Breast epithelium (tissue), 4 donors: ENCODE results near the gene TMEM212. TPM values are rescaled to one million over a fixed set of nuclear protein-coding genes. Genes with fewer than 3 reads are reported as not detected.

Experiments used
- DNase-seq, 2 donors: peaks; one replicate each; pipeline ENCODE4 v3.0.0-alpha.2; 2019; ENCODE audit warnings: low spot score in 2 of 2
- H3K27ac ChIP-seq, 2 donors: fragments of 200-600 bp; sonication (generic) in 1 of 2; one replicate each; pipeline ENCODE4 v1.5.1; 2016 to 2019; ENCODE audit warnings: mild to moderate bottlenecking in 1 of 2
- H3K27me3 ChIP-seq, 2 donors: fragments of 200-600 bp; sonication (generic) in 1 of 2; one replicate each; pipeline versions ENCODE4 v1.5.1 to v1.6.0; 2017 to 2019; ENCODE audit warnings: control low read depth in 1 of 2, mild to moderate bottlenecking in 1 of 2
- H3K36me3 ChIP-seq: fragments of 200-600 bp; one replicate; pipeline ENCODE4 v1.5.1; 2019
- H3K4me1 ChIP-seq, 2 donors: fragments of 200-600 bp; sonication (generic); one replicate each; pipeline ENCODE4 v1.5.1; 2016 to 2019; ENCODE audit warnings: control low read depth in 1 of 2
- H3K4me3 ChIP-seq, 3 donors: fragments of 200-600 bp; sonication (generic); 1 replicate in 2 of 3; 2 replicates in 1 of 3; pipeline ENCODE4 v1.5.1; 2016 to 2019; ENCODE audit warnings: mild to moderate bottlenecking in 3 of 3, moderate library complexity in 2 of 3
- H3K9me3 ChIP-seq, 2 donors: fragments of 200-600 bp; sonication (generic) in 1 of 2; one replicate each; pipeline ENCODE4 v1.5.1; 2016 to 2019; ENCODE audit warnings: control low read depth in 1 of 2
- POLR2A ChIP-seq: fragments of 450-650 bp; IDR thresholded peaks from one replicate; pipeline ENCODE4 v1.6.1; 2016; ENCODE audit warnings: antibody characterized with exemption, mild to moderate bottlenecking, moderate library complexity
- POLR2AphosphoS5 ChIP-seq, 3 donors: sonication (generic); formaldehyde crosslinking; IDR thresholded peaks; one replicate each; pipeline ENCODE4 v1.6.1; 2017; ENCODE audit warnings: antibody characterized with exemption in 3 of 3
- intact Hi-C: fragments of 100-400 bp; cut with DNase I; formaldehyde crosslinking; loops from one replicate; pipeline ENCODE4 v1.15.1; 2023; ENCODE audit warnings: low total_unique reads
- total RNA-seq, 3 donors: library from RNA; depleted of rRNA; stranded (reverse); fragments of >200 nt; gene quantifications; one replicate each; pipeline ENCODE4 v1.1.0, GENCODE V29; 2016
- TF ChIP-seq, protein P1 (sequence below), 3 donors: fragments of 450-650 bp; IDR thresholded peaks; one replicate each; pipeline ENCODE4 v1.5.1; 2016 to 2017; ENCODE audit warnings: antibody characterized with exemption in 3 of 3, mild to moderate bottlenecking in 3 of 3, moderate library complexity in 3 of 3

The TMEM212 gene
- total RNA-seq, 3 donors from 2014 or later: 1.3 TPM; not detected in 2

DNA sequence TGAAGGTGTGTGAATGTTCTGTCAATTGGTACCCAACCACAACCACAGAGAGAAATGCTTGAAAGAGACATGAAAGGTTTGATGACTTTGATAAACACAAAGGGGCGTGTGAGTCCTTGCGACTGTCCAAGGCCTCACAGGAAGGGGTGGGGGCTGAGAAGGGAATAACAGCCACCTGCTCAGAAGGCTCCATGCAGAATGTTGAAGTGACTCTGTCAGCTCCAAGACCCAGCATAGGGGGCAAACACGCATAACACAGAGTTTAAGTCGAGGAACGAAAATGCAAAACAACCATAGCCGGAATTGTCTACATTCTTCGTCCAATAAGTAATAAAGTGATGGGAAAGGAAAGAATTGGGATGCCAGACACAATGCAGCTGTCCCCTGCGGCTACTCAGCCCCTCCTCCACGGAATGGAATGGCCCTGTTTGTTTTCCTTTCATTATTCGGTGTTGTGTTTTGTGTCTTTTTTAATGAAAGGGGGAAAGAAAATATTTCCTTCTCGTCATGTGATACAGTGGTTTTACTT is 19.9 kb downstream of the TMEM212 start:
- H3K9me3 ChIP-seq: no peaks in the 10 kb centered on the region
- TF ChIP-seq POLR2AphosphoS5 (IDR thresholded peaks at IDR 0.05) (no peak), POLR2A (no peak)
- TF ChIP-seq, protein P1, sequence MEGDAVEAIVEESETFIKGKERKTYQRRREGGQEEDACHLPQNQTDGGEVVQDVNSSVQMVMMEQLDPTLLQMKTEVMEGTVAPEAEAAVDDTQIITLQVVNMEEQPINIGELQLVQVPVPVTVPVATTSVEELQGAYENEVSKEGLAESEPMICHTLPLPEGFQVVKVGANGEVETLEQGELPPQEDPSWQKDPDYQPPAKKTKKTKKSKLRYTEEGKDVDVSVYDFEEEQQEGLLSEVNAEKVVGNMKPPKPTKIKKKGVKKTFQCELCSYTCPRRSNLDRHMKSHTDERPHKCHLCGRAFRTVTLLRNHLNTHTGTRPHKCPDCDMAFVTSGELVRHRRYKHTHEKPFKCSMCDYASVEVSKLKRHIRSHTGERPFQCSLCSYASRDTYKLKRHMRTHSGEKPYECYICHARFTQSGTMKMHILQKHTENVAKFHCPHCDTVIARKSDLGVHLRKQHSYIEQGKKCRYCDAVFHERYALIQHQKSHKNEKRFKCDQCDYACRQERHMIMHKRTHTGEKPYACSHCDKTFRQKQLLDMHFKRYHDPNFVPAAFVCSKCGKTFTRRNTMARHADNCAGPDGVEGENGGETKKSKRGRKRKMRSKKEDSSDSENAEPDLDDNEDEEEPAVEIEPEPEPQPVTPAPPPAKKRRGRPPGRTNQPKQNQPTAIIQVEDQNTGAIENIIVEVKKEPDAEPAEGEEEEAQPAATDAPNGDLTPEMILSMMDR (IDR thresholded peaks at IDR 0.05): no peak
- intact Hi-C loops: no loop called here
- H3K4me3 ChIP-seq: no peak overlapping the region
- H3K27ac ChIP-seq: no peak overlapping the region
- DNase-seq: no peak
- H3K27me3 ChIP-seq: no peaks in the 10 kb centered on the region
- no peaks in the 10 kb centered on the region for H3K4me1 ChIP-seq
- H3K36me3 ChIP-seq: no peaks in the 10 kb centered on the region

GRCh38 chr3:171863920-171864319 is 20.8 kb downstream of the TMEM212 start:
- H3K27ac ChIP-seq: no peak overlapping the region
- DNase-seq: no peak

DNA sequence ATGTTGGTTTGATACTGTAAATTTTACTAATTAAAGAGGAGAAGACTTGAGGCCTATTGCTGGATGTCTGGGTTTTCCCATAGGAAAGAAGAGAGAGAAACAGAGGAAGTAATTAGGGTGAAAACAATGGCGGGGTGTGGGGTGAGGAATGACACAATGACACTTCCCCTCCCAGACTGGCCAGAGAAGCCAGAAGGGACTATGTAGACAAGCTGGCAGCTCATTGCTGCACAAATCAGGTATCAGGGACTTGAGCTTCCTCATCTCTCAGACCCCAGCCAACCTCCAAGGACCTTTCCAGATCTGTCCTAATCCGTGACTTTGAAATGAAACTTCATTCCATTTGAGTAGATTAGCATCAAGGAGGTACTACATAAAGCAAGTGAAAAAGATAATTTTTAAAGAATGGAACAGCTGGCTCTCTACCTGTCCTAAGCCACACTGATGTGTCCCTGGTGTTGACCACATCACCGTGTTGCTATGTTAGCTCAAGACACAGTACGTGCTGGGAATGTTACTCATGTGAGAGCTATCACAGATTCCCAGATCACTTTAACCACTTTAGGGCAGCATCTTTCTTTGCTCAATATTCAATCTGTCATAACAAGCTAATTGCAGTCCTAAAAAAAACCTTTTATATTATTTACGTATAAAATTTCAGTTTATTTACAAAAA is 22.2 kb downstream of the TMEM212 start:
- H3K27me3 ChIP-seq: no peaks in the 10 kb centered on the region
- TF ChIP-seq POLR2A: no peak
- H3K36me3 ChIP-seq: no peaks in the 10 kb centered on the region
- no peaks in the 10 kb centered on the region for H3K4me1 ChIP-seq
- H3K9me3 ChIP-seq: no peaks in the 10 kb centered on the region
- DNase-seq: no peak
- H3K27ac ChIP-seq: no peak overlapping the region
- H3K4me3 ChIP-seq: no peak overlapping the region
- intact Hi-C loops: no loop called here

More at GRCh38 chr3:171863920-171864319, 20.8 kb downstream of the TMEM212 start:
- Histone ChIP-seq H3K9me3 (no peaks in the 10 kb centered on the region), H3K36me3 (no peaks in the 10 kb centered on the region), H3K27me3 (no peaks in the 10 kb centered on the region), H3K4me3 (no peak overlapping the region), H3K4me1 (no peaks in the 10 kb centered on the region)
- intact Hi-C loops: no loop called here
- TF ChIP-seq, protein P1 (IDR thresholded peaks at IDR 0.05): no peak
- TF ChIP-seq POLR2A (no peak), POLR2AphosphoS5 (IDR thresholded peaks at IDR 0.05) (no peak)

GRCh38 chr3:171867981-171868380 is 24.8 kb downstream of the TMEM212 start:
- Histone ChIP-seq H3K36me3 (no peaks in the 10 kb centered on the region), H3K9me3 (no peaks in the 10 kb centered on the region), H3K4me3 (no peak overlapping the region), H3K27ac (no peak overlapping the region), H3K27me3 (no peaks in the 10 kb centered on the region), H3K4me1 (no peaks in the 10 kb centered on the region)
- DNase-seq: no peak
- TF ChIP-seq, protein P1 (IDR thresholded peaks at IDR 0.05): no peak
- TF ChIP-seq POLR2A (no peak), POLR2AphosphoS5 (IDR thresholded peaks at IDR 0.05) (no peak)
- intact Hi-C loops: no loop called here

- Histone ChIP-seq H3K9me3 (no peaks in the 10 kb centered on the region), H3K4me1 (peaks cover 0 to under 1% of the 10 kb centered on the region in 2 donors), H3K27me3 (no peaks in the 10 kb centered on the region), H3K36me3 (no peaks in the 10 kb centered on the region), H3K4me3 (no peak overlapping the region), H3K27ac (no peak overlapping the region)
- TF ChIP-seq POLR2A: no peak
- TF ChIP-seq, protein P1 (IDR thresholded peaks at IDR 0.05): no peak
- TF ChIP-seq POLR2AphosphoS5 (IDR thresholded peaks at IDR 0.05): no peak
- no peak for DNase-seq
- intact Hi-C loops: no loop called here
These were observed 28.5 kb downstream of the TMEM212 start for GRCh38 chr3:171871392-171872274.
